ENCODE measurements around the gene XYLT1. TPM values are rescaled to one million over a fixed set of nuclear protein-coding genes. Genes with fewer than 3 reads are reported as not detected.

The XYLT1 gene
- total RNA-seq, 2 experiments from 2014 or later: 7.3 to 8.9 TPM

DNA sequence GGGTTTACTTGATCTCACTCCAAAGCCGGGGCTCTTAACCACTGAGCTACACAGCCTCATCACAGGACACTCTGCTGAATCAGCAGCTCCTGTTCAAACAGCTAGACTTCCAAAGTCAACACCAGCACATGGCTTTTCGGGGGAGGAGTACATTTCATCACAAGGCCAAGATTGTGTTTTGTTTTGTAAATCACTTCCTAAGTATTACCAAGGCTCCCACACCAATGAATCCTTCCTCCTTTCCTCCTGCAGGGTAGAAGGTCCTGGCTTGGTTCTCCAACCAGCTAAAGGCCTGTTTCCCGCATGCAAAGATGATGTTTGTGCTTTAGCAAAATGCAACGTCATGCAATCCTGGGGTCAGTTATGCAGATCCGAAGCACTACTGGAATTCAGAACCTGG is 152.5 kb downstream of the XYLT1 start:
- ChIA-PET POLR2A (no interaction called here), CTCF (no interaction called here)
- Mint-ChIP-seq H3K4me3 (no peak overlapping the region), H3K36me3 (ENCODE audit: low read depth) (no peaks in the 10 kb centered on the region), H3K4me1 (ENCODE audit: low read depth) (peaks cover 11% of the 10 kb centered on the region), H3K27me3 (no peaks in the 10 kb centered on the region), H3K27ac (no peak overlapping the region), H3K9me3 (no peaks in the 10 kb centered on the region)
- TF ChIP-seq, protein P1, sequence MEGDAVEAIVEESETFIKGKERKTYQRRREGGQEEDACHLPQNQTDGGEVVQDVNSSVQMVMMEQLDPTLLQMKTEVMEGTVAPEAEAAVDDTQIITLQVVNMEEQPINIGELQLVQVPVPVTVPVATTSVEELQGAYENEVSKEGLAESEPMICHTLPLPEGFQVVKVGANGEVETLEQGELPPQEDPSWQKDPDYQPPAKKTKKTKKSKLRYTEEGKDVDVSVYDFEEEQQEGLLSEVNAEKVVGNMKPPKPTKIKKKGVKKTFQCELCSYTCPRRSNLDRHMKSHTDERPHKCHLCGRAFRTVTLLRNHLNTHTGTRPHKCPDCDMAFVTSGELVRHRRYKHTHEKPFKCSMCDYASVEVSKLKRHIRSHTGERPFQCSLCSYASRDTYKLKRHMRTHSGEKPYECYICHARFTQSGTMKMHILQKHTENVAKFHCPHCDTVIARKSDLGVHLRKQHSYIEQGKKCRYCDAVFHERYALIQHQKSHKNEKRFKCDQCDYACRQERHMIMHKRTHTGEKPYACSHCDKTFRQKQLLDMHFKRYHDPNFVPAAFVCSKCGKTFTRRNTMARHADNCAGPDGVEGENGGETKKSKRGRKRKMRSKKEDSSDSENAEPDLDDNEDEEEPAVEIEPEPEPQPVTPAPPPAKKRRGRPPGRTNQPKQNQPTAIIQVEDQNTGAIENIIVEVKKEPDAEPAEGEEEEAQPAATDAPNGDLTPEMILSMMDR (IDR thresholded peaks at IDR 0.05): no peak
- no peak for DNase-seq
- intact Hi-C loops (cut with micrococcal nuclease): loop anchor here (10.0 kb wide), 1 partner anchor 57 kb away; no protein-coding TSS in a partner anchor
- ATAC-seq: no peak

GRCh38 chr16:17316005-17316404 is 154.8 kb downstream of the XYLT1 start:
- no peak for DNase-seq
- Mint-ChIP-seq H3K4me1 (ENCODE audit: low read depth) (peaks cover 20% of the 10 kb centered on the region), H3K36me3 (ENCODE audit: low read depth) (no peaks in the 10 kb centered on the region), H3K27me3 (no peaks in the 10 kb centered on the region), H3K4me3 (no peak overlapping the region), H3K27ac (no peak overlapping the region), H3K9me3 (no peaks in the 10 kb centered on the region)
- ChIA-PET POLR2A (no interaction called here), CTCF (interaction anchor here (0.7 kb wide), 1 partner anchor 151 kb away, joined by 3 read pairs; no protein-coding TSS in a partner anchor)
- ATAC-seq: no peak
- TF ChIP-seq, protein P1 (IDR thresholded peaks at IDR 0.05): no peak
- intact Hi-C loops (cut with micrococcal nuclease): loop anchor here (10.0 kb wide), 1 partner anchor 59 kb away; no protein-coding TSS in a partner anchor

GRCh38 chr16:17313793-17314547 is 156.8 kb downstream of the XYLT1 start:
- no peak for ATAC-seq

DNA sequence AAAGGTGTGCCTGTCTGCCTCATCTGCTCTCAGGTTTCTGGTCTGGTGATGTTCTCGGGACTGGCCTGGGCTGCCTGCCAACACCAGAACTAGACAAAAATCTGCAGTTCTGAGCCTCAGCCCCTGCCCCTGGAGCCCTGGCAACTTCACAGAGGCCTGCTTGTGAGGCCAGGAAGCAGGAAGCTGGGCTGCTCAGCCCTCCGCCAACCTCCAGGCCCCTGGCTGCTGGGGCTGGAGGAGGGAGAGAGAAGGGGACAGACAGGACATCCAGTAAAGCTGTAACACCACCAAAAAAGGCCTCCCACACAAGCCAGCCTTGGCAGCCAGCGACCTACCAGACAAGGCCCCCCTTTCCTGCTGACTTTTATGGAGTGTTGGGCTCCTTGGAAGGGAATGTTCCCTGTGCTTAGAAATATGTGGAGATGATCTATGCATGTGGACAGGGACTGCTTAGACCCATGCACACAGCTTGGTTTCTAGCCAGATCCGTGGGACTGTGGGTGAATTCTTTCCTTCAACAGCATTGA is 157.6 kb downstream of the XYLT1 start:
- H3K27ac Mint-ChIP-seq: no peak overlapping the region
- H3K4me1 Mint-ChIP-seq (ENCODE audit: low read depth): peaks cover 26% of the 10 kb centered on the region
- TF ChIP-seq, protein P1 (IDR thresholded peaks at IDR 0.05): no peak
- CTCF ChIA-PET: interaction anchor here (0.6 kb wide), 1 partner anchor 150 kb away, joined by 3 read pairs; no protein-coding TSS in a partner anchor
- no peak overlapping the region for H3K4me3 Mint-ChIP-seq
- H3K9me3 Mint-ChIP-seq: no peaks in the 10 kb centered on the region
- POLR2A ChIA-PET: interaction anchor here (0.6 to 1.6 kb wide), 2 partner anchors 34 to 42 kb away, joined by 3 read pairs; no protein-coding TSS in a partner anchor
- intact Hi-C loops (cut with micrococcal nuclease): loop anchor here (10.0 kb wide), 1 partner anchor 62 kb away; no protein-coding TSS in a partner anchor
- no peaks in the 10 kb centered on the region for H3K36me3 Mint-ChIP-seq (ENCODE audit: low read depth)
- DNase-seq (no peak), ATAC-seq (no peak)
- no peaks in the 10 kb centered on the region for H3K27me3 Mint-ChIP-seq

More at GRCh38 chr16:17313793-17314547, 156.8 kb downstream of the XYLT1 start:
- Mint-ChIP-seq H3K4me3 (no peak overlapping the region), H3K9me3 (no peaks in the 10 kb centered on the region), H3K27me3 (no peaks in the 10 kb centered on the region), H3K27ac (no peak overlapping the region), H3K4me1 (ENCODE audit: low read depth) (peaks cover 26% of the 10 kb centered on the region), H3K36me3 (ENCODE audit: low read depth) (no peaks in the 10 kb centered on the region)
- ChIA-PET POLR2A (no interaction called here), CTCF (interaction anchor here (0.6 to 1.7 kb wide), 3 partner anchors 11 to 149 kb away, joined by 3 to 5 read pairs (median 3); no protein-coding TSS in a partner anchor)
- TF ChIP-seq, protein P1 (IDR thresholded peaks at IDR 0.05): no peak
- intact Hi-C loops (cut with micrococcal nuclease): loop anchor here (10.0 kb wide), 1 partner anchor 61 kb away; no protein-coding TSS in a partner anchor
- DNase-seq: no peak

Data from activated CD8-positive, alpha-beta T cell treated with anti-CD3 and anti-CD28 coated beads for 36 hours (primary cell).